ENCODE measurements around the gene EIF4A2.
"Not testable (repeated sequence)": the region's sequence is repeated elsewhere in the genome, so short reads cannot be mapped to it uniquely, and the experiment has no call there.

Gene EIF4A2

DNA sequence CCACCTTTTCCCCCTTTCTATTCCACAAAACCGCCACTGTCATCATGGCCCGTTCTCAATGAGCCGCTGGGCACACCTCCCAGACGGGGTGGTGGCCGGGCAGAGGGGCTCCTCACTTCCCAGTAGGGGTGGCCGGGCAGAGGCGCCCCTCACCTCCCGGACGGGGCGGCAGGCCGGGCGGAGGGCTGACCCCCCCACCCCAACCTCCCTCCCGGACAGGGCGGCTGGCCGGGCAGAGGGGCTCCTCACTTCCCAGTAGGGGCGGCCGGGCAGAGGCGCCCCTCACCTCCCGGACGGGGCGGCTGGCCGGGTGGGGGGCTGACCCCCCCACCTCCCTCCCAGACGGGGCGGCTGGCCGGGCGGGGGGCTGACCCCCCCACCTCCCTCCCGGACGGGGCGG, 27.9 kb downstream of the EIF4A2 start:
- not testable (repeated sequence) for H3K4me3 ChIP-seq (ENCODE audit: low read length); DNase-seq (ENCODE audit: low read depth, low spot score)

DNA sequence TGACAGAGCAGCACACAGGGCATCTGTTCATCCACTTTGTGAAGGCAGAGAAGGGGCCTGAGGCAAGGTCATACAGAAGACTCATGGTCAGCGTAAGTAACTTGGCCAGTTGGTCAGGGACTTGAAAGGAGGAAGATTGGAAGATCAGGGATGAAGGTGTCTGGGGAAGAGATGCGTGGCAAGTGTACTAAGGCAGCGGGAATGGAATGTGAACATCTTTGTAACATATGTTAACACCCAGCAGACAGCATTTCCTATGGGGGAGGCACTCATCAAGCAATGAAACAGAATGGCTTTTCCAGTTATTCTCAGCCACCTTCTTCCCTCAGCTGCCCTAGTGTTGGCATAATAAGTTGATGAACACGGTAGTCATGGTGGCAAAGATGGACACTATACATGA, 30.7 kb downstream of the EIF4A2 start:
- H3K4me3 ChIP-seq (ENCODE audit: low read length) = no peak overlapping the region

DNA sequence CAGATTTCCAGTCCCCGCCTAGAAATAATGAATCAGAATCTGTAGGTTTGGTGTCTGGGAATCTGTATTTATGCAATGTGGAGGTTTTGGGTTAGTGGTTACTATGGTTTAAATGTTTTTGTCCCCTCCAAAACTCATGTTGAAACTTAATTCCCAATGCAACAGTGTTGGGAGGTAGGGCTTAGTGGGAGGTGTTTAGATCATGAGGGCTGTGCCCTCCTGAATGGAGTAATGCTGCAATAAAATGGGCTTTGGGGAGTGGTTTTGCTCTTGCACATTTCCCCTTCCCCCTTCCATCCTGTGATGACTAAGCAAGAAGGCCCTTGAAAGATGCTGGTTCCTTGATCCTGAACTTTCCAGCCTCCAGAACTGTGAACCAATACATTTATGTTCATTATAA, 32.1 kb downstream of the EIF4A2 start:
- DNase-seq (ENCODE audit: low read depth, low spot score) = peak; percentile 17
- no peak overlapping the region for H3K4me3 ChIP-seq (ENCODE audit: low read length)

More for the DNA sequence above, 30.7 kb downstream of the EIF4A2 start:
- no peak for DNase-seq (ENCODE audit: low read depth, low spot score)

DNA sequence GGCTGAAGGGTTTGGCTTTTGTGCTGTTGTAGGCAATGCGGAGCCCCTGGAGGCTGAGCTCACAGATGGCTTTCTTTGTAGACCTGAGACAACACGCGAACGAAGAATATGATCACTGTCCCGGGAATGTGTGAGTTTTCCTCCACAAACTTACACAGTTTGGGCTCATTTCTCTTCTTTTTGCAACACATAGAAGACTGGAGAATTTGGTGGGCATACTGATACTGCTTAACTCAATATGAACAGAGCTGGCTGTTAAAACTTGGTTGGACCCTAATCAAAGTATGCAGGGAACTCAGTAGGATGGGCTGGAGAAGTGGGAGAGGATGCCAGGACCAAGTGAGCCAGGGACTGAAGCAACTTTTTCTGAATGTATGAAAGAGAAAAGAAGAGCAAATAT, 35.1 kb downstream of the EIF4A2 start:
- no peak overlapping the region for H3K4me3 ChIP-seq (ENCODE audit: low read length)
- DNase-seq (ENCODE audit: low read depth, low spot score) = no peak

DNA sequence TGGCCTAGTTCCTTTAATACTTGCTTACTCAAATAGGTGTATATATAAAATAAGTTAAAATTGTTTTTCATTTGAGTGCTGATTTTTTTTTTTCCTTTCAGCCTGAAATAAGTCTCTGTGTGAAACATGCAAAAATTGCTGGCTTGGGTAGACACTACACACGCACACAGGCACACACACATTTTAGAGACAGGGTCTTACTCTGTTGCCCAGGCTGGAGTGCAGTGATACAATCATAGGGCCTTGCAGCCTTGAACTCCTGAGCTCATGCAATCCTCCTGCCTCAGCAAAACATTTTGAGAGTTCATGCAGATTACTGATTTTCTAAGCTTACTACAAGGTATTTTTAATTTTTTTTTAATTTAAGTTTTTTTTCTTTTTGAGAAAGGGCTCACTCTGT, 35.6 kb downstream of the EIF4A2 start:
- H3K4me3 ChIP-seq (ENCODE audit: low read length) = no peak overlapping the region
- no peak for DNase-seq (ENCODE audit: low read depth, low spot score)

DNA sequence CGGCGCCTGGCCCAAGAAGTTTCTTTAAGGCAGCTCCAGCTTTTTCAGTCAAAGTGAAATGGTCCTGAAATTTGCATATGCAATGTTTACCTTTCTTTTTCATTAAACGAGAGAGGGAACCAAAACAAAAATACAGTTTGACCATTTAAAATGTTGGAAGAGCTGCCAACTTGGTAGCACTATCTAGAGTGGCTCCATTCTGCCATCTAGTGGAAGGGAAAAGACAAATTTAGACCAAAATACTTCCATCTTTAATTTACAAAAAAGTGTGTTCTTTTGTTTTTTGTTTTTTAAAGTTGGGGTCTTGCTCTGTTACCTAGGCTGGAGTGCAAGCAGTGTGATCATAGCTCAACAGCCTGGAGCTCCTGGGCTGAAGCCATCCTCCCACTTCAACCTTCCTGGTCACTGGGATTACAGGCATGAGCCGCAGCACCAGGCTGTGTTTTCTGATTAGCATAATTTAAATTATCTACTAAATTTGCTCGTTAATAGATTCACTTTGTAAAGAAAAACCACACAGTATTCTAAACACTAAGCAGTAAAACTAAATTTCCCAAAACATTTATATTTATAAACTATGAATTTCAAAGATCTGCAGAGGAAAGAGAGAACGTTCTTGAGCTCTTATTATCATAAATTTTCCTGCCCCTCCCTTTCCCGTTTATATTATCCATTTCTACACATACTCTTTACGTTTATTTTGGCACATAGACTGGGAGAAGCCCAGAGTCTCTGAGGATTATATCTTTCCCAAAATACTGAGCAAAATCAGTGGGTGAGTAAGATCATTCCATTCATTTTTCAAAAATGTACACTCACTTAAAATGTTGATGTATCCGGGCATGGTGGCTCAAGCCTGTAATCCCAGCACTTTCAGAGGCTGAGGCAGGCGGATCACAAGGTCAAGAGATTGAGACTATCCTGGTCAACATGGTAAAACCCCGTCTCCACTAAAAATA, 38.3 kb downstream of the EIF4A2 start:
- no peak overlapping the region for H3K4me3 ChIP-seq (ENCODE audit: low read length)
- peak; percentile 55 for DNase-seq (ENCODE audit: low read depth, low spot score)

DNA sequence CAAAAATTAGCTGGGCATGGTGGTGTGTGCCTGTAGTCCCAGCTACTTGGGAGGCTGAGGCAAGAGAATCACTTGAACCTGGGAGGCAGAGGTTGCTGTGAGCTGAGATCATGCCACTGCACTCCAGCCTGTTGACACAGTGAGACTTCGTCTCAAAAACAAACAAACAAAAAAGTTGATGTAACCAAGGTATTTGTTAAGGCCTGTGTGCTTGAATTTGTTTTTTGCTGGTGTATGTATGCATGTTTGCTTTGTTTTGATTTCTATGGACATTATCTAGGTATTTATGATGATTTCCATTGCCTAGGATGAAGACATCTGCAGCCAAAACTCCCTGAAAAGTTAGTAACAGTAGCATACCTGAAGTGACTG, 39.0 kb downstream of the EIF4A2 start:
- not testable (repeated sequence) for DNase-seq (ENCODE audit: low read depth, low spot score); H3K4me3 ChIP-seq (ENCODE audit: low read length)

DNA sequence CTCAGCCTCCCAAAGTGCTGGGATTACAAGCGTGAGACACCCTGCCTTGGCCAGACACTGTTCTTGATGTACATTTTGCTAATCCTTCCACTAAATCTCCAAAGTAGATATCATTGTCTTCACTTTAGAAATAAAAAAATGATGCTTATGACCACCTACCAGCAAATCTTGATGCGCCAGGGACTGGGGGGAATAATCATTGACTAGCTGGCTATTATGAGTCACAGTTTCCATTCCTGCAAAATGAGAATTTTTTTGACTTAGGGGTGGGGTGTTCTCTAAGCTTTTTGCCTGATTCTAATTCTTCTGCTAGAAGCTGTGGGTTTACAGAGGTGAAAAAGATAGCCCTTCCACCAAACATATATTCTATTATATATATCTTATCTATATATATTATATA, 40.0 kb downstream of the EIF4A2 start:
- no peak for DNase-seq (ENCODE audit: low read depth, low spot score)

DNA sequence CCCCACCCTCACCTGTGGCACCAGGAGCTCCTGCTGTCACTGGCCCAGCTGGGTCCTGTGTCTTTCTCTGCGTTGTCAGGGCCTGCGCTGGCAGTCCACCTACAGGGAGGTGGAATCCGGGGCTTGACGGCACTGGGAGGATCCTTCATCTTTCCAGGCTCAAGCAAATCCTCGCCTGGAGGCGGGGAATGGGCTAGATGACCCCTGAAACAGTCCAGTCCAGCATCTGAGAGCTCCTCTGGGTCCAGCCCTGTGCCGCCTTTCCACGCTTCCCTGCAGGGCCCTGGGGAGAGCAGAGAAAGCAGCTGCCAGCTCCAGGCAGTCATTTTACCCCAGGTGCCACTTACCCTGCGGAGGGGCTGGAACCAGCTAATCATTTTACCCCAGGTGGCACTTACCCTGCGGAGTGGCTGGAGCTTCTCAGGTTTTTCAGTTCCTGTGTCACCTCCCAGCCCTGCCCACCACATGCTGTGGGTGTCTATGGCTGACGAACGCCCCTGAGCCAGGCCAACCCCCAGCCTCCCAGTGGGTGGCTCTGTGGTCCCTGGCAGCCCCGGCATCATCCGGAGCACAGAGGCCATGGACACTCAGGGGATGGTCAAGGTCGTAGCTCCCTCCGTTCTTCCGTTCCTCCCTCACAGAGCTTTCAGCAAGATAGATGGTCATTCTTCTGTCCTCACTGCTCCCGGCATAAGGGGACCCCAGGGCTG, 41.2 kb downstream of the EIF4A2 start:
- no peak for DNase-seq (ENCODE audit: low read depth, low spot score)
- H3K4me3 ChIP-seq (ENCODE audit: low read length) = no peak overlapping the region

More for the DNA sequence above, 40.0 kb downstream of the EIF4A2 start:
- H3K4me3 ChIP-seq (ENCODE audit: low read length) = no peak overlapping the region

DNA sequence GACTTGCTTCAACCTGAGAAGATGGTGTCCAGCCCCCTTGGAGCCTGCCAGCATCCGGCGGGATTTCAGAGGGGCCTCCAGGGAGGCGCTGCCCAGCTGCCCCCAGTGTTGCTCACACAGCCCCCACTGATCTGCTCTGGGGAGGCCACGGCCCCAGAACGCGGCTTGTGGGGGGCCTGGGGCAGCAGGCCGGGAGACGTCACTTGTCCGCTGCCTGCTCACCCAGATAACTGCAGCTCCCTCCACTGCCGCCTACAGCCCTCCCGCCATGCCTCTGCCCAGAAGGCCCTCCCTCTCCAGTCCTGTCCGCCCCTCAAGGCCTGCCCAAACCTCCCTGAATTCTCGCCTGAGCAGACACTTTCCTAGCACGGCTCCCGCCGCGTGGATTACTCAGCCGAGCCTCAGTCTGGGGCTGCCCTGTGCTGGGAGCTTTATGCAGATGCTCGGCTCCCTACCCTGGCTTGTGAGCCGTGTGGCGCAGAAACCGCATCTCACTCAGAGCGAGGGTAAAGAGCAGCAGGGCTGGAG, 42.0 kb downstream of the EIF4A2 start:
- H3K4me3 ChIP-seq (ENCODE audit: low read length) = no peak overlapping the region
- DNase-seq (ENCODE audit: low read depth, low spot score) = no peak

DNA sequence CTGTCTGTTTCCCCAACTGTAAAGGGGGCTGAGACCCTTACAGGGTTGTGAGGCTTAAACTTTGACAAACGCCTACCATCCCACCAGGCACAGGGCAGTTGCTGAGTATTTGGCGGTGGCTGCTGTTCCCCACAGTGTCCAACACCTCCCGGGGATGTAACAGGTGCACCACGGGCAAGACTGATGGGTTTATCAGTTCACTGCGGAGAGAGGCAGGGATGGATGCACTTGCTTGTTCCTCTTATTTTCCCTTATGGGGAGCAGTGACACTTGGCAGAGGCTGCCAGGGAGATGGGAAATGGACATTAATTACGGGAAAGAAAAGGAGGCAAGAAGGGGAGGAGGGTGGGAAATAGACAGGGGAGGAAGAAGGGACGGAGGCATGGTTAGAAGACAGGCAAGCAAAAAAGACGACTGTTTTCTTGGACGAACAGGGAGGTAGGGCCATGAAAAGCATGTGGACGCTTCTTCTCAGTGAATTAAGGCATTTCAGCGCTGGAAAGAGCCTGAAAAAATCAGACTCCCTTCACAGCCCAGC, 42.6 kb downstream of the EIF4A2 start:
- DNase-seq (ENCODE audit: low read depth, low spot score) = no peak
- H3K4me3 ChIP-seq (ENCODE audit: low read length) = no peak overlapping the region

DNA sequence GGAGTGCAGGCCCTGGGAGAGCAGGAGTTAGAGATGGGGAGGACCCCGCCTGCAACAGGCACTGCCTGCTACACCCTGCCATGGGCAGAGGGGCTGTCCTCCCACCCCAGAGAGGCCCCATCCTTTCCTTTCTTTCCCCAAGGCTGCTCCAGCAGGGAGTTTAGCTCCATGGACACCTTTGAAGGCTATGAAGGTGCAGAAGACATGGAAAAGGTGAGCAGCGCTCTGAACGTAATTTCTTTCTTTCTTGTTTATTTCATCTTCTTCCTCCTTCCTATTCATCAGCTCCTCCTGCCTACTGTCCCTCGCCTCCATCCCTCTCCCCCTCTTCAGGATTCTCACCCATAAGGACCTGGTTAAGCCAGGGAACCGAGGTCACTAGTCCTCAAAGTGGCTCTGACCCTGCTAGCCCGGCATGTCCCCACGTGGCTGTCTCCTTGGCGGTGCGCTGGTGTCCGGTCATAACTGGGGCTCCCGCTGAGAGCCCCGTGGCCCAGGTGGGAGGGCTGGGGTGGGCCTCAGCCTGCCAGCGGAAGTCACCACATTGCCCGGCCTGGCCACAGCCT, 43.1 kb downstream of the EIF4A2 start:
- DNase-seq (ENCODE audit: low read depth, low spot score) = no peak
- peak overlapping the region; percentile 60 for H3K4me3 ChIP-seq (ENCODE audit: low read length)

DNA sequence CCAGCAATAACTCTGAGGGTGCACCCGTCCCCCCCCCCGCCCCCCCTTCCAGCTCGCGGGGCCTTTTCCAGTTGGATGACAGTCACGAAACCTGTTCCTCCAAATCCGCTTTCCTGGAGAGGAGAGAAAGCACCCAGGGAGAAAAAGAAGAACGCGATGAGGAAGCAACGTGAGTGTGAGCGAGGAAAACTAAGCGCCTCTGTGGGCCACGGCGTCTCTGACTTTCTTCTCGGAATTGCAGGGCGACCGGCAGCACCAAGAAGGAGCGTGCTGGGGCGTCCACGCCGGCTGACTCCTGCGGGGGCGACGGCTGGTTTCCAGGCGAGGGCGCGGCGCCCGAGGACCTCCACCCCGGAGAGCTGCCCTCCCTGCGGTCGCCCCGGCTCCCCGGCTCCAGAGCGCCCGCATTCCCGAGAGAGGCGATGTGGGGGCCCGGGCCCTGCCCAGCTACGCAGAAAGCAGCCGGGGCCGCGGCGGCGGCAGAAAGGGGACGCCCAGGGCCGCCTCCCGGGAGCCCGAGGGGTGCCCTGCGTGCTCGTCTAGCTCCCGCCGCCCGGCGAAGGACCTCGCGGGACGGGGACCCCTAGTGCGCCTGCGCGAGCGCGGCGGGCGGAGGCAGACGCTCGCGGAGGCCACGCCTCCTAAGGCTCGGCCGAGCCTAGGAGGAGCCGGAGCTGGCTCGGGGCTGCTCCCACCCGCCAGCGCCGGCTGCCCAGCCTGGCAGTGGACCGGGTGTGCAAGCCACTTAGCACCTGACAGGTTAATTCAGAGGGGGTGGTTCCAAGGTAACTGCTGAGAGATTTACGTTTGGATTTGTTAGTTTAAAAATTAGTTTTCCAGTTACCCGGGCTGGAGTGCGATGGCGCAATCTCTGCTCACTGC, 43.8 kb downstream of the EIF4A2 start:
- H3K4me3 ChIP-seq (ENCODE audit: low read length) = peak overlapping the region; percentile 60

DNA sequence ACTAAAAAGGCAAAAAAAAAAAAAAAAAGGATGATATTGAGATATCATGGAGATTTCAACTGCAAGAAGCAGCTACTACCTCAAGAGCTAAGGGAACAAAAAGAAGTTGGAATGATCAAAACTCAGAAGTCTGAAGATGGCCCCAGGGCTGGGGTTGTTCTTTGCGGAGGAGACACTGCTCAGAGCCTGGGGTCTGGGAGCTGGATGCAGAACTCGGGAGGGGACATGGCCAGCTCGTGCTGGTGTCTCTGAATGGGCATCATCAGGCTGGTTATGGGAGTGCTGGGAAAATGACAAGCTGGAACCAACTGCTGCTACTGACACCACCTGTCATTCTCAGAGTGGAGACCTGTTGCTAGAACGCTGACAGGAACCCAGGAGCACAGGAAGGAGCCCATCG, 45.0 kb downstream of the EIF4A2 start:
- no peak for DNase-seq (ENCODE audit: low read depth, low spot score)
- no peak overlapping the region for H3K4me3 ChIP-seq (ENCODE audit: low read length)

More for the DNA sequence above, 43.8 kb downstream of the EIF4A2 start:
- DNase-seq (ENCODE audit: low read depth, low spot score) = peak; percentile 67

DNA sequence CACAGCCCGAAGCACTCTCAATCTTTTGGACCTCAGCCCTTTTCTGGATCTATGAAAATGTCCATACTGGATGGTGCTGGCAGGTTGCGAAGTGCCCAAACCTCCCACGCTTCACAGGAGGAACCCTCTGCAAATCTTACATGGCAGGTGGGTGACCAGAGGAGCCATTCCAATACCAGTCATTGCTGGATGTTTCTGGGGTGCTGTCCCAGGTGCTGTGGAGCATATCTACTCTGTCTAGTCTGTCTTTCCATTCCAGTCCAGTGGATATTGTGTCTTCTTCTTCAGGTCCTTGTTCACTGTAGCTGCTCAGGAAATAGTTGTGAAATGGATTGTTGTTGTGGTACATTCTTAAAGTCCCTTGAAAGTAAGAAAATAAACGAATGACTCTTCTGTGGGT, 48.4 kb downstream of the EIF4A2 start:
- no peak for DNase-seq (ENCODE audit: low read depth, low spot score)
- H3K4me3 ChIP-seq (ENCODE audit: low read length) = no peak overlapping the region

DNA sequence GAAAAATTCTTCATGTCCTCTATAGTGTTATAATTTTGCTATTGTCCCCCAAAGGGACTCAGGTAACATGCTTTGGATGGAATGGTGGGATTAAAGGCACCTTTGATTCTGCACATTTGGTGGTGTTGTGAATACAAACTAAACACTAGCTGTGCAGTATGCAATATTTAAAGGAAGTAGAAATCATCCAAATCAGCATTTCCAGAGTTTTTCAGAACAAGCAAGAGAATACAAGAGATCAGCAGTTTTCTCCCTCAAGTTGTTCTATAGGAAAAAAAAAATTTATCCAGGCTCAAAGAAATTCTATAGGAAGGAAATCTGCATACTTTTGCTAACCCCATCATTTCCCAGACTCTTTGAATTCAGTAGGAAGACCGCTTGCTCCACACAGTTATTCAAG, 48.9 kb downstream of the EIF4A2 start:
- no peak overlapping the region for H3K4me3 ChIP-seq (ENCODE audit: low read length)
- no peak for DNase-seq (ENCODE audit: low read depth, low spot score)
